Measurements from ENCODE around the gene INPP4B.

The INPP4B gene

GRCh38 chr4:141977433-141977832 lies 868.7 kb downstream of the INPP4B start:
- no peak for DNase-seq (ENCODE audit: low spot score)

Measured in COLO829 (cell line).